HG03520 (cell line): Measurements from ENCODE around the gene VIPR1.

ENCODE experiments used
- ATAC-seq: cut with Tn5 transposase; IDR thresholded peaks from one replicate; pipeline ENCODE4 v1.9.1; 2021; ENCODE audit warnings: mild to moderate bottlenecking, moderate library complexity; ENCODE audit not compliant: unreplicated experiment

VIPR1 gene

DNA sequence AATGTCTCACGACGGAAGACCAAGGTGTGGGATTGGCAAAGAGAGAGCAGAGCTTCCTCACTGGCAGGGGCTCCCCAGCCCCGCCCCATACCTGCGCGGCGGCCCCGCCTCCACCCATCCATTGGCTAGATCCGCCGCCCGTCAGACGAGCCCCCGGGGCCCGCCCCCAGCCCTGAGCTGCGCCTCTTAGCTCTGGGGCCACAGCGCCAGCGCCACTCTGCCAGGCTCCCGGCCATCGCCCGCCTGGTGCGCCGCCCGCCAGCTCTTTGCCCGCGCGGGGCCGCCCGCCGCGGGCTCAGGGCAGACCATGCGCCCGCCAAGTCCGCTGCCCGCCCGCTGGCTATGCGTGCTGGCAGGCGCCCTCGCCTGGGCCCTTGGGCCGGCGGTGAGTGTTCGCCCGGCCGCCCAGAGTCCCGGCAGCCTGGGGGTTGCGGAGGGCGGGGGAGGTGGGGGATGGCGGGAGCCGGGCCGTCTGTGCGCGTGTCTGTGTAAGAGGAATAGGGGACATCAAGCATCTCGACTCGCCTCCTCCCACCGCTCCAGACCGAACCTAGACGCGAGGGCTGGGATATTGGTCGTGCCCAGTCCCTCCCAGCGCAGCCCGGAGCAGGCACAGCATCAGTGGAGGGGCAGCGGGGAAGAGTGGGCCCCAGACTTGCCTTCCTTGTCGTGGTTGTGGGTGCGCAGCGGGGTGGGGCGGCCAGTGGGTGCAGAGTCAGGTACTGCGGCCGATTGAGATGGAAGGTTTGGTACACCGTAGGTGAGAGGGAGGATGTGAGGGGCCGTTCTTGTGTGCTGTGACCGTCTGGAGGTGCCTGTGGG lies at the start of gene VIPR1:
Gene VIPR1, plus strand, starts transcription at position 215 of the 822 bp plus-strand sequence. Its CDS starts 93 bp downstream, at position 308.
- ATAC-seq = peak; percentile 84

DNA sequence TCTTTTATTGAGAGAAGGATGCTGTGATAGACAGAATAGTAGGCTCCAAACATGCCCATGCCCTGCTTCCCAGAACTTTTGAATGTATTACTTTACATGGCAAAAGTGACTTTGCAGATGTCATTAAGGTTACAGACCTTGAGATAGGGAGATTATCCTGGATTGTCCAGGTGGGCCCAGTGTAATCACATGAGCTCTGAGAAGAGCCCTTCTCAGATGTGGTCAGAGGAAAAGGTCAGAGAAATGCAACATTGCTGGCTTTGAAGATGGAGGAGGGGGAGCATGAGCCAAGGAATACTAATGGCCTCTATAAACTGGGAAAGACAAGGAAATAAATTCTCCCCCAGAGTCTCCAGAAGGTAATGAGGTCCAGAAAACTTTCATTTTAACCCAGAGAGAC lies 46.2 kb upstream of the VIPR1 start:
- no peak for ATAC-seq

DNA sequence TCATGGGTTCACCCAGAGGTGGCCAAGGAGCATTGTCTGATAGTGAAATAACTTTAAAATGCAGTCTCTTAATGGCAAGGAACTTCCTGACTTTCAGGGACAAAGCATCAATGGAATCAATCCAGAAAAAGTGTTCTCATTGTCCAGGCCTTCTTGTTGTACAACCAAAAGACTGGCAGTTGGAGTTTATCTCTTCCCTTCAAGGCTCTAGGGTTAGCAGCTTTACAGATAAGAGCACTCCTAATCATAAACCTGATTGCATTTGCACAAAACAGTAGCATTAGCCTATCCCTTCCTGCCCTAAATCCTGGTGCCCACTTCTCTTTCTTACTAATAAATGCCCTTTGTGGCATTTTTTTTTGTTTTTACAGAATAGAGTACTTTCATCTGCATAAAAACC lies 43.3 kb upstream of the VIPR1 start:
- no peak for ATAC-seq

GRCh38 chr3:42461762-42462161 lies 40.7 kb upstream of the VIPR1 start:
- ATAC-seq = no peak

- ATAC-seq = no peak
Measured at GRCh38 chr3:42463093-42463492, 39.4 kb upstream of the VIPR1 start.

DNA sequence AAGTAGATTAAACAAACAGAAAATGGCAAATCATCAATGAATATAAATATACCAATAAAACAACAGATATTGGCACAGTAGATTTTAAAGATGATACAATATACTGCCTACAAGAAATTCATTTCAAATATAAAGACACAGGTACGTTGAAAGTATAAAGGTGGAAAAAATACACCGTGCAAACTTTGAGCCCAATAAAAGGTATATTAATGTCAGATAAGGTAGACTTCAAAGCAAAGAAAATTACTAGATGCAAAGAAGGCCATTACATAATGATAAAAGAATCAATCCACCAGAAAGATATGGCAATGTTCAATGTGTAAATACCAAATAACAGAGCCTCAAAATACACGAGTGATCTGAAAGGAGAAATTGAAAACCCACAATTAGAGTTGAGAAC lies 34.3 kb upstream of the VIPR1 start:
- no peak for ATAC-seq

DNA sequence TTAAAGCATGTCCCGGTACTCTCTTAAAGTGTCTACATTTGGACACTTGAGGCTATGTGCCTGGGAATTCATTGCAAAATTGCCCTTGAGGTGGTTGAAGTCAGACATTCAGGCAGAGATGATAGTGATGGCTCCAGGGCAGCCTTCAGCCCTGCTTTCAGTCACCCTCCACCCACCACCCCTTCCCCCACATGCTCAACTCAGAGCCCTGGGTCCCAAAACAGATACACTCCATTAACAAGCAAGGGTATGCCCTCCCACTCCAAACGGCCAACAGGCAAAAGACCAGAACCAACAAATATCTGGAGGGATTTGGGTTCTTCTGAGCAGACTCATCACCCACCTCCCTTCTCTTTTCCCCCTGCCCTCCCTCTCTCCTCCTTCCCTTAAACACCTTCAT lies 29.9 kb upstream of the VIPR1 start:
- ATAC-seq = no peak

- no peak for ATAC-seq
Measured at GRCh38 chr3:42473083-42473932, 29.1 kb upstream of the VIPR1 start.

DNA sequence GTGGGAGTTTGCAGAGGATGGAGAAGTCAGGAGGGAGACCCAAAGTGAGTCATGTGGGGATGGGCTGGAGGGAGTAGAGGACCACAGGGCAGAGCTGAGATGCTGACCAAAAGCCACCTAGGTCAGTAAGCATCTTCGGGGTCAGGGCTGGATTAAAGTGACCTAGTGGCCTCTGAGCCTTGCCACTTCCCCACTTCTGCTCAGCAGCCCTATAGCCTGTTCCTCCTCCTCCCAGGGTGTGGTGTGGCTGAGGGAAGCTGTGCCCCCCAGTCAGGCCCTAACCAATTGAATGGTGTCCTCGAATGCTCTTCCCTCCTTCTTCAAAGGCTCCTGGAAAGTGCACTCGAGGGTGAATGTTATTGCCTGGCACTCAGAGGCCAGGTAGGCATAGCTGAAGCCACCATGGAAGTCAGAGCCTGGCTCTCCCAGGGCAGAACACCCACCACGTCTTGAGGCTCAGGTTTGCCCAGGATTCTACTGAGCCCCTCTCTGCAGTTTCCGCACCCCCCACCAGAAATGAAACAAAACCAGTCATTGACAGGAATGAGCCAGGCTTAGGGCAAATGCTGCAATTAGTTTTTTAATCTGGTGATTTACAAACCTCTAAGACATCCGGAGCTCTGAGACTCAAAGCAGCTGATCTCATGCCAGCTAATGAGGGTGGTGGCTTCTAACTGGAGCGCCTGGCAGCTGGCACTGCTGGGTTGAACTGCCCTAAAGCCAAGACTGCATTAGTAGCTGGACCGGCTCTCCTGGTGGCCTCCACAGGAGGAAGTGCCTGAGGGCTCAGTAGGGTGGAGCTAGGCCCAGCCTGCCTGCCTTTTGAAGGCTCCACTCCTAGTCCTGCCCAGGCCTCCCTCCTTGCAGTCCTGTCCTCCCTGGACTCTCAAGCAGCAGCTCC lies 26.0 kb upstream of the VIPR1 start:
- ATAC-seq = no peak

GRCh38 chr3:42477696-42478095 lies 24.7 kb upstream of the VIPR1 start:
- ATAC-seq = no peak

GRCh38 chr3:42478830-42479229 lies 23.6 kb upstream of the VIPR1 start:
- no peak for ATAC-seq

DNA sequence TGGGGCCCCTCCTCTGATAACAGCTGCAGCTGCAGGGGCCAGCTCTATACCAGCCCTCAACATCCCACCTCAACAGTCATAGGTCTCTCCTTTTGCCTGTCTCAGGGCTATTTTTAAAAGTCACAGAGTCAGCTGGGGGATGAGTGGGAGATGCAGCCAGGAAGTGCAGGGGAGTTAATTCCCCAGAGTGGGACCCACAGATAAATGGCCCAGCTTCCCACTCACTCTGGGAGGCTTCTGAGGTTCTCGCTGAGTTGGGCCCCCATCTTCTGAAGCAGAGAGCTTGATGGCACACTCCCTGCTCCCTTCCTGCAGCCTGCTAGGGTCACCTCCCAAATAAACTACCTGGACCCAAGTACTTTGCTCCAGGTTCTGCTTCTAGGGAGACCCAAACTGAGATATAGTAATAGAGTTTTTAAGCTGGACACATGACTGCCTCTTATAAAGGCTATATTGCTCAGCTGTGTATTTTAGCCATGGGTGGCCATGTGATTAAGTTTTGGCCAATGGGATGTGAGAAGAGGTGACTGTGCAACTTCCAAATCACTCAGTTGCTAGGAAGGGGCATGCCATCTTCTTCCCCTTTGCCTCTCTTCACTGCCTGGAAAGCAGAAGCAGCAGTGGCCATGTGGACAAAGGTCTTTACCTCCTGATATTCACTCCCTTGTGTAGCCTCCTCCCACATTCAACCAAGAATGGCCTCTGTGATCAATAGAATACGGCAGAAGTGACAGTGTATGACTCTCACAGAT lies 15.5 kb upstream of the VIPR1 start:
- ATAC-seq = no peak

DNA sequence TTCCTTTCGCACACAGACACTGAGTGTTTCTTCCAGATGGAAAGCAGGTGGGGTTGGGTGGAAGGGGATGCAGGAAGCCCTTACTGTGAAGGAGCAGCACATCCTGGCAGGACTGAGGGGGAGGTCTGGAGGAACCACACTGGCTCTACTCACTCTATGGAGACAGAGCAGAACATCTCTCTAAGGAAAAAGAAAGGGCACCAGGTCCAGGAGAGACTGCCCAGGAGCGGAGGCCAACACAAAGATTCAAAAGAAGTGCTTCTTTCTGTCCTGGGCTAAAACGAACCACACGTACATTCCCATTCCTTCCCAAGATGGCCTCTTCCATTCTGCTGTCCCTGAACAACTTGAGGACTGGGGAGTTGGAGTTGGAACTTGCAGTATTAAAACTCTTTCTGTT lies 13.8 kb upstream of the VIPR1 start:
- ATAC-seq = no peak

DNA sequence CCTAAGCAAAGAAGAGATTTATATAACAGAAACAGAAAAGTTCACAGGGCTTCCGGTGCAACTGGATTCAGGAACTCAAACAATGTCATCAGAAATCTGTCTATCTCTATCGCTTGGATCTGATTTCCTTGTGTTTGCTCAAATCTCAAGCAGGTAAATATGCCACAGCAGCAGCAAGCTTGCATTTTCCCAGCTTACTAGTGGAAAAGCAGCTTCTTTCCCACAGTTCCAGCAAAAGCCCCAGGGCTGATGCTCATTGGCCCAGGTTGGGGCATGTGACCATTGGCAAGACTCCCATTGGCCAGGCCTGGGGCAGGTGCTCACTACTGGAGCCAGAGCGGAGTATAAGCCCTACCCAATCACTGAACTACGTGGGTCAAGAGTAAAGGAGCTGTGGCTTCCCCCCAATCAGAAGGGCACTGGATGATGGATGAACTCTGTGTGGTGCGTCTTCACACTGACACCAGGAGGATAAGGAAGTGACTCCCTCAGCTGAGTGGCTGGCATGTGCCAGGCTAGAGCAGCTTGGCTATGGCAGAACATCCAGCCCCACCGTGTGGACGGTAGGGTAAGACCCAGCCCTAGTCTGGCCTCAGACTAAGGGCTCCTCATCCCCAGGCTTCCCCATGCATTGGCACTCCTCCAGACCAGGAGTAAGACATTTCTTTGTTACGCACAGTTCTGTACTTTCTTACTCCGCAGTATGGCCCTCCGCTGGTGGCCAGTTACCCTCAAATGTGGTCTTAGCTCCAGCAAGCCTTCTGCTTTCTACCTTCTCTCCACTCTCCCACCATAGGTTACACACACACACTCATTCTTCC lies 13.1 kb upstream of the VIPR1 start:
- no peak for ATAC-seq

- peak; percentile 13 for ATAC-seq
Measured at GRCh38 chr3:42489937-42490227, 12.6 kb upstream of the VIPR1 start.

DNA sequence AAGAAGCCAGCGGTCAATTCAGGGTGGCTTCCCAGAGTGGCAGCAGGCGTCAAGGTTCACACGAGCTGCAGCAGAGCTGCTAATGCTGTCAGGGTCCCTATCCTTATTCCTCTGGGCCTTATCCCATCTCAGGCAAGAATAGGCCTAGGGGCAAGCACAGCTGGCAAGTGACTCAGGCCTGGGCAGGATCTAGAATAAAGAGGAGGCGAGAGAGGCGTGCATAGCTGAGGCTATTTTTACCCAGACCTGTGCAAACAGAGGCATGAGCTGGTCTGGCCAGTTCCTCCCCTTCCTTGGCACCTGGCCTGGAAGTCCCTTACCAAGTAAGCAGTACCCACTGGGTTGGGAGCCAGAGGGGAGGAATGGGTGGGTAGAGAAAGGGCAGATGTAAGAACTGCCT lies 12.2 kb upstream of the VIPR1 start:
- ATAC-seq = peak; percentile 96

- ATAC-seq = no peak
Measured at GRCh38 chr3:42491881-42492507, 10.4 kb upstream of the VIPR1 start.

DNA sequence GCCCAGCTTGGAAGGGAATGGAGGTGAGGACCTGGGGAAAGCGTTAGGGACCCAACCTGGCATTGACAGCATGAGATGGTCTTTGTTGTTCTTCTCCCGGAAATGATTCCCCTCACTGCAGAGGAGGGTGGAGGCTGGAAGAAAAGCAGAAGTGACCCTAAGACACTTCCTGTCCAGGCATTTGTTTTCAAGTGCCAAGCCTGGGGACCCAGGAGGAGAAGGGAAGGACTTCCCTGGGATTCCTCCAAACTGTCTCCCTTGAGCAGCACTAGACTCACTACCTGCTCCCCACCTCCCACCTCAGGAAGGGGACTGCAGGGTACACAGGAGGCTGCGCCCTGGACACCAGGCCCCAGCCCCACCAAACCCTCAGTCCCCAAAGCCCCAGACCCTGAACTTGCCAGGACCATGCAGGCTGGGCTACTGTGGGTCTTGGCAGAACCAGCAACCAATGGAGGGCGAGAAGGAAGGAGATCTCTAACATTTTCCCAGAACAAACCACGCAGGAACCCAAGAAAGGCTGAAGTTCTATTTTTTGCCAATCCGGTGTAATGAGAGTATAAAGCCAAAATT lies 9.8 kb upstream of the VIPR1 start:
- no peak for ATAC-seq
